TTC549 (cell line): Measurements from ENCODE around the gene OAF.
"Not testable (repeated sequence)": the region's sequence is repeated elsewhere in the genome, so short reads cannot be mapped to it uniquely, and the experiment has no call there.

ENCODE experiments used
- FAIRE-seq: peaks from 2 replicates; lab custom pipeline; 2012; peaks lifted over from hg19 to GRCh38; lab: Jason Lieb, UNC

OAF gene

DNA sequence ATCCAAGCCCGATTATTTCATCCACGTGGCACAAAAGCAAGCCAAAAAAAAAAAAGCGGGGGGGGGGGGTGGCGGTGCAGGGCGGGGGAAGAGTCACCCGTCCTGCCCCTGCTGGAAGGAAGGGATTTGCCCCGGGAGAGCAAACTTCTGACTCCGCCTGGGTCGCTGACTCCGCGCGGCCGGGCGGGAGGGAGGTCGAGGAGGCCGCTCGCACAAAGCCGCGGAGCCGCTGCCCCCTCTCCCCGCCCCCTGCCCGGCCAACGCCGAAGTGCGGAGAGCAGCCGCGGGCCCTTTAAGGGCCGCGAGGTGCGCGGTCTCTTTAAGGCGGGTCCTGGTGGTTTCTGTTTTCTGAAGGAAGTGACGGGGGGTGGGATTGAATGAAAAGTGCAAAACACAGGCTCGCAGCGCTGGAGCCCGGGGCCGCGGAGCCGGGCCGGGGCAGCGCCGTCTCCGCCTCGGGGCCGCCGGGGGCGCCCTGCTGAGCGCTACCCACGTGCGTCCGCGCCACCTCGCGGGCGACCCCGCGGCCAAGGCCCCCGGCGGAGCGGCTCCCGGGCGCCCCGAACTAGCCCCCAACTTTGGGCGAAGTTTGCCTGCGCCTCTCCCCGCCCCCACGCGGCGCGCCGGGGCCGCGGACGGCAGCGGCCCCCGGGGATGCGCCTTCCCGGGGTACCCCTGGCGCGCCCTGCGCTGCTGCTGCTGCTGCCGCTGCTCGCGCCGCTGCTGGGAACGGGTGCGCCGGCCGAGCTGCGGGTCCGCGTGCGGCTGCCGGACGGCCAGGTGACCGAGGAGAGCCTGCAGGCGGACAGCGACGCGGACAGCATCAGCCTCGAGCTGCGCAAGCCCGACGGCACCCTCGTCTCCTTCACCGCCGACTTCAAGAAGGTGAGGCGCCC lies at the start of gene OAF:
Gene OAF, plus strand, starts transcription at position 407 of the 896 bp plus-strand sequence. Its CDS starts 248 bp downstream, at position 655.
- no peak for FAIRE-seq

DNA sequence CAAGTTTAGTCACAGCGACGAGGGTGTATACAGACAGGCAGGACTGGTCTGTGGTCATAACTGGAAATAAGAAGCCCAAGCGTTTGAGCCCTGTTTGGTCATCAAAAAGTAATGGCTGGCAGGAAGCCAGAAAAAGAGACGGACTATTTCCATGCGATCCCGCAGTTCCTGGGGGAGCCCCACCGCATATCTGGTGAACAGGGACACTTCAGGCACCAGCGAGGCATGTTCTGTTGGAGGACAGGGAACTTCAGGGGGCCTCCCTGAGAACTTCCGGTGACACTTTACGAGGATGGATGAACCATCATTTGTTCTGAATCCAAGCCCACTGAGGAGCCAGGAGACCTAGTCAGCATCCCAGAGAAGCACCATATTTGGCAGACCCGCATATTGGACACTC lies 43.2 kb upstream of the OAF start:
- FAIRE-seq: no peak

DNA sequence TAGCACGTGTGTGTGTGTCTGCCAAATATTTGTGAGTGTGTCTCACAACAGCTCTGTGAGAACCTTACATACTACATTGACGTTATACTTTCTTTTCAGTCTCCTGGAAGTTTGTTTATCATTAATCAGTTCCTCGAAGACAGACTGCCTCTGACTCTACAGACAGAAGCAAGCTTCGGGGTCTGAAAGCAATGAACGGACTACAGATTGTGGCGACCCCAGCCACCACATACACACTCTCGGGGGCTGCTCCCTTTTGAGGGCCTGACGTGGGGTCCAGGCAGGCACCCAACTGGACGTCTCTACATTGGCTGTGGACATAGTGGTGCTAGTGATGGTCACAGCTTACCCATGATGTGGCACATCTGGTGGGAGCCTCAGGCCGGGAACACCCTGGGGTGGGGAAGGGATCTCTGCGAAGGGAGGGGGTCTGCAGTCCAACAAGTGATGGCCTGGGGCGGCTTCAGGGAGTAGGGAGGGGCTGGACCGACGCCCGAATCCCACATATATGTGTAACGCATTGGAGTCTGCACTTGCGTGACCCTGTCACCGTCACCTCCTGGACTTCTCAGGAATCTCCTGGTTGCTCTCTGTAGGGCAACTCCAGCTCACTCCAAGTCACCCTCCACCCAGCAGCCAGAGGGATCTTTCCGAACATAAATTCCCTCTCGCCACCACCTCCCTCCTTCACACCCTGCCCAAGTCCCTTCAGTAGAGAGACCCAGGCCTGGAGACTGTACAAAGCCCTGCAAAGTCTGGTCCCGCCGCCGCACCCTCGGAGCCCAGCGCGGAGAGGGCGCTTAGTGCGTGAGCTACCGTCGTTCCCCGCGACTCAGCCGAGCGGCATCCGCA lies 42.5 kb upstream of the OAF start:
- FAIRE-seq: no peak

DNA sequence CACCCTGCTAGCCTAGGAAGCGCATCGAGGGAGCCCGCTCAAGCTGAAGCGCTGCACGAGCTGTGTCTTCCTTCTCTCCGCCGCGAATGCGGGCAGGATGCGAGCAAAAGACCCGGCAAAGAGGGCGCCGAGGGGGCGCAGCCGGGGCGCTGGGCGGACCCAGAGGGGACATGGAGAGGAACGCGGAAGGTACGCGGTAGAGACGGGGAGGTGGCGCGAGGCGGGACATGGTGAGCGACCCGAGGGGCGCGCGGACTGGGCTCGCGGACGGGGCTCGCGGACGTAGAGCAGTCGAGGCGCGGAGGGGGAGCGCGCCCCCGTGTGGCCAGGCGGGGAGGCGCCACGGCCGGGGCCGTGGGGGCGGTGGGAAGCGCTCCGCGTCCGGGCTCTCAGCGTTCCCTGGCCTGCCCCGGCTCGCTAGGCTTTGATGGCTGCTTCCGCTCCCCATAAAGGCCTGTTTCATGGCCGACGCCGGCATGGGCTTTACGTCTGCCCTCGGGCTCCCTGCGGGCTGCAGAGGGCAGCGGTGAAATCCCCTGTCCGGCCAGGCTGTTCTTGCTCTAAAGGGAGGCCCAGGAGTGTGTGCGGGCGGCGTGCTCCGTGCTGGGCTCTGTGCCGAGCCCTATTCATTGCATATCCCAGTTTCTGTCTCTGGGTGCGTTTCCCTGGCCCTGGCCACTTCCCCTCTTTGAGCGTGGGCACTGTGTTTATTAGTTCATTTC lies 41.7 kb upstream of the OAF start:
- FAIRE-seq: no peak

DNA sequence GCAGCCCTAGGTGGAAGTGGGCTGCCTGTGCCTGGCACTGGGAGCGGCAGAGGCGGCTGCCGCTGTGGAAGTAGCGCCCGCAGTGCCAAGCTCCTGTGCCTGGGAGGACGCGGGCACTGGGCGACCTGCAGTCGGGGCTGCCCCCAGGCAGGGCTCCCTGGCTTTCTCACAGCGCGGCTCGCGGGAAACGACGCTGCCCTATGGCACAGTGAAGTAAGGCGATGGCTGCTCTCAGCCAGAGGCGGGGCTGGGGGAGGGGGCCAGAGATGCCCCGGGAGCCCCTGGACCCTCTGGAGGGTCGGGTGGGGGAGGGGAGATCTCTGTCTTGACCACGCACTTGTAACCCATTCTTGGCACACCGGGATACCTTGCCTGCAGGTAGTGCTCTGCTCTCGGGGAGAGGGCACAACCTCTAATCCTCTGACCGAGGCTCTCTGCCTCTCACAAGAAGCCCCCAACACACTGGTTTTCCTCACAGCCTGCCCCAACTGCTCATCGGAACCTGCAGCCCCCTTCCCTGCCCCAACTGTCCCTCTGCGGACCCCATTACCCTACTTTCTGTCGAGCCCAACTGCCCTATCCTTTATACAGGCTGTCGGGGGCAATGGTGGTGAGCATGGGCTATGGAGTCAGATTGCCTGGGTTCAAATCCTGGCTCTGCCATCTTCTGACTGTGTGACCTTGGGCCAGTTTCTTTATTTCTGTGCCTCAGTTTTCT lies 40.7 kb upstream of the OAF start:
- FAIRE-seq: no peak

DNA sequence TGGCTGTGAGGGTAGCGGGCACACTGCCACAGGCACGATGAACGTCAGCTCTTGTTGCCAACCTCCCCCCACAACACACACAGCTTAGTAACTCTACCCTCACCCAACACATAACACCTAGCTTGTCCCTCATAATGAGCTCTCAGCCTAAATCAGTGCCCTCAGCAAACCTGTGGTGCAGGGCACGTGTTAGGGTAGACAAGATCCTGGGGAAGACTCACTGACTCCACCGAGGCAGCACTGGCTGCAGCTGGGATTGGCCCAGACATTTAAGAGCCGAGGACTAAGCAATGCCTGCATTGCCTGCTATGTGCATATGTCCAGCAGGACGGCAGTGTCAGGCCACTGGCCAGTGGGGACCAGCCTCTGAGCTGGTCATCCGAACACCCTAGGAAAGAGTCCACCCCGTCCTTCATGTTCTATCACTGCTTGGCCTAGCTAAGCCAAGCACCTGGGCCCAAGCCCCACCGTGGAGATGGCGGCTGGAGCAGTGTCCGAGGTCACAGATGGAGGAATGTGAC lies 40.0 kb upstream of the OAF start:
- no peak for FAIRE-seq

DNA sequence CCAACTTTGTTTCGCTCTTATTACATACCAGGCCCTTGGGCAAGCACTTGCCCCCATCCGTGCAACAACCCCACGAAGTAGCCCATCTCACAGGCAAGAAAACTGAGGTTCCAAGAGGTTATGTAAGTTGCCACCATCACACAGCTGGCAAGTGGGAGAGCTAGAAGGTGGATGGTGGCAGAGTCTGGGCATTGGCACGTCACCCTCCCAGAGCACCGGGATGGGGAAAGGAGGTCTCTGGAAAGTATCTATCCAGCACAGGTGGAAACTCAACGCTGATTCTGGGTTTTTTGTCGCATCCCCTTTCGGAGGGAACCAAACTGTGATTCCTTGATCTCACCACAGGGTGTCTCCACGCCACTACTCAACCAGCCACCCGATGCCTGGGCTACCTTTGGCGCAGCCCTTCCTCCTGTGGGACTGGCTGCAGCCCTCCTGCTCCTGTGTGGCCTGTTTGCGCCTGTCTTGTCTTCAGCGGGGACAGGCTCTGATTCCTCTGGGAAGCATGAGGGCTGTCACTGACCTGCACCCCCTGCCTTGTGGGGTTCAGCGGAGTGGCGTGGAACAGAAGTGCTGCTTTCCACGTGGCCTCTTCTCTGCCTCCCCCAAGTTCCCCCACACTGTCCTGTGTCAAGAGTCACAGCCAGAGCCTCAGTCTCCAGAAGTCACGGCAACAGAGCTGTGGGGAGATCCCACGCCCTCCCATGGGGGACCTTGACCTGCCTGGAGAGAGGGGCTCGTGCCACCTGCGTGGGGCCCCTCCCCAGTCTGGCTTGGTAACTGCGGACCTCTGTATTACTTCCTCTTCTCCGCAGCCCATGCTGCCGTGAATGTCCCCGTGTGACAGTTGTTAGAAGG lies 38.5 kb upstream of the OAF start:
- FAIRE-seq: no peak

DNA sequence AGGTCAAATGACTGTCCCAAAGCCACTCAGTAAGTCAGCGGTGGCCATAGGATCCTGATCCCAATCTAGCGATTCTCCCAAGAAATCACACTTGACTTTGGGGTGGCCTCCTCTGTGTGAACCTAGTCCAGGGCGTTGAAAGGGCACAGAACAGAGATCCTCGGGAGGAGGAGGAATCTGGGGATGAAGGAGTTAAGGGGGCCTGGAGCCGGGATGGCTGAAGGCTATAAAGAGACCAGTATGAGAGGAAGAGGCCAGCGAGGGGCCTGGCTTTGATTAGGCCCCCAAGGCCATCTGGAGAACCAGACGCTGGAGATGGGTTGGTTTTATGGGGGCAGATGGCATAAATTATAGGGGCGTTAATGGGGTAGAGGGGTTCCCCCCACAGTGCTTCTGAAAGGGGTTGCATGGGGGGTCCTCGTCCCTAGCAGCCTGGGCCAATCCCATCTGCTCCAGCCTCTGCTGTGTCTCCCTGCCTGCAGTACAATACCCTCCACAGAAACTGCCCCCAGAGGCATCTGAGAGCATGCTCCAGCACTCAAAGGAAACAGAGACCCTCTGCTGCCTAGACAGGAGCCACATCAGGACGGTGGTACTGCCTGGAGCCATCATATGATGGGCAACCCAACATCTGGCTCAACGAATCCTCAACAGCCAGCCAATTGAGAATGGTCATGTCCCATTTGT lies 37.7 kb upstream of the OAF start:
- no peak for FAIRE-seq

DNA sequence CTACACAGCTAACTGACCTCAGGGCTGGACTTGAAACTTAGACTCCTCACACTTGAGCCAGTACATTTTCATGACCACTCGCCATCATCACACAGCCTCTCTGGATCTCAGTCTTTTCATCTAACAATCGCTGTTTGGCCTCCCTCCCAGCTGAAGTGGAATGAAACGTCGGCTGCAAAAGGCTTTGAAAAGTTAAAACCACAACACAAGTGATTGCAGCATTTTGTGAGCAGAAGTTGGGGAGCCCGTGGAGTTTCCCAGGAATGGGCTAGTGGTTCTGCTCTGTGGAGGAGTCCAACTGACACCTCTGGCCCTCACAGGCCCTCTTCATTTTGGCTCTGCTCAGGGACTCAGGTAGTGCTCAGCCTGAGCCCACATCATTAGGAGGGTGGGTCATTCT lies 37.0 kb upstream of the OAF start:
- no peak for FAIRE-seq

DNA sequence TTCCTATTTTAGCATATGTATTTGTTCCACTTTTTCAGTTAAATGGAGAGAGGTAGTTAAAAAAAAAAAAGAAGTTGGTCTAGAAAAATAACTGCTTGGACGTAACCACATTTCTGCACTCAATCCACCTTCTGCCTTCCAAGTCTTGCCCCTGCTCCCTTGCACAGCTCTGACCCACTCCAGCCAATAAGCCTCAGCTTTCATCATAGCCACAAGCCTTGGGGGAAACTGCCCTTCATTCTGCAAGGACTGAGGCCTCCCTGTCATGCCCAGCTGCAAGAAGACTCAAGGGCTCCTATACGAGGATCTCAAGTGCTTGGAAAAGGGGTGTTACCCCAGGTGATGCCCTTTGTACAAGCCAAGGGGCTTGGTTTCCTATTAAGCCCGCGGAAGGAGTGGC lies 36.0 kb upstream of the OAF start:
- FAIRE-seq: no peak

DNA sequence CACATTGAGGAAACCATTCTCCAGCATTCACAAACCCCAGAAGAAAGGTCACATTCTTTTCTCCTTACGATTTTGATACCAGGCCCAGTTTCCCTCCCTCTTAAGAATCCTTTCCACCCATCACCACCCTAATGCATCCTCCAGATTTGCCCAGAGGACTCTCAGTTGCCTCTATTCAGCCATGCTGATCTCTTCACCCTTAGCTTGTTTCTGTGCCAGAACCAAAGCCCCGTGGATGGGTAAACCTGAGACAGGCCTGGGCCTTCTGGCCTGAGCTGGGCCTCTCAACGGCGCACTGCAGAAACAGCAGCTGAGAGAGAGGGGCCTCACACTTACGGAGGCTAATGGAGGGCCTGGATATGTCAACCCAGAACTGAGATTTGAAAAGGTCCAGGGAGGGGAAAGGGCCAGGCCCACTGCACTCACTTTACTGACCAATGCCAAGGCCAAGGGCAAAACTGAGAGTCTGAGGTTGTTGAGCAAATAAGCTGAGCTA lies 32.2 kb upstream of the OAF start:
- FAIRE-seq: no peak

DNA sequence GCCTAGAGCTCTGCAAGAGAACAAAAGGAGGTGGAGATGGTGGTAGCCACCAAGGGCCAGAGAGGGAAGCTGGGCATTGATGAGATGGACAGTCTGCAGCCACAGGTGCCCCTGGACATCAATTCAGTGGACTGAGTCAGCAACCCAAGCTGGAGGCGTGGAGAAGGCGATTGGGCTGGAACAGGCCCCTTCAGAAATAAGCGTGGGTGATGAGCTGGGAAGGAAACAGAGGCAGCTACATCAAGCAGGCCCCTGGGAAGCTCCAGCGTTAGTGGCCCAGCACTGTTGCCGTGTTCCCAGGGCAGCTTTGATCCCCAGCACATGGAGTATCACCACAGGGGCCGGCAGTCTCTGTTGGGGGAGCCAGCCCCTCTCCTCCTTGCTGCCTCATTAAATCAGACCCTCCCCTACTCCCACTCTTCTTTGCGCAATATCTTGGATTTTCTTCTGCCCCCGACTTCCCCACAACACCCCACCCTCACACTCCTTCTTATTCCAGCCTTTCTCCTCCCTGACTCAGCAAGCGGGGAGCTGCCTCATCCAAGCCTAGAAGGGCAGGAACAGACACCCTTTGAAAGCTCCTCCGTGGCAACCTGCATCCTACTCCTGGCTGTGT lies 31.7 kb upstream of the OAF start:
- FAIRE-seq: no peak

DNA sequence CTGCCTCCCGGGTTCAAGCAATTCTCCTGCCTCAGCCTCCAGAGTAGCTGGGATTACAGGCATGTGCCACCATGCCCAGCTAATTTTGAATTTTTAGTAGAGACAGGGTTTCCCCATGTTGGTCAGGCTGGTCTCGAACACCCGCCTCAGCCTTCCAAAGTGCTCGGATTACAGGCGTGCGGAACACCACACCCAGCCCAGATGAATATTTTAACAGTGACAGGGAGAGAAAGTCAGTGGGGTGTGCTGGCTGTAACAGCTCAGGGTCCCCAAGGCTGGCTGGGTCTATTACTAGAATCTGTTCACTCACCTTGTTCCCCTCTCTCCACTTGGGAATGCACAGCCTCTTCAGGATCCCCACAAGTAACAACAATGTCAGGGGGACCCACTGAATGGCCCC lies 30.8 kb upstream of the OAF start:
- not testable (repeated sequence) for FAIRE-seq

DNA sequence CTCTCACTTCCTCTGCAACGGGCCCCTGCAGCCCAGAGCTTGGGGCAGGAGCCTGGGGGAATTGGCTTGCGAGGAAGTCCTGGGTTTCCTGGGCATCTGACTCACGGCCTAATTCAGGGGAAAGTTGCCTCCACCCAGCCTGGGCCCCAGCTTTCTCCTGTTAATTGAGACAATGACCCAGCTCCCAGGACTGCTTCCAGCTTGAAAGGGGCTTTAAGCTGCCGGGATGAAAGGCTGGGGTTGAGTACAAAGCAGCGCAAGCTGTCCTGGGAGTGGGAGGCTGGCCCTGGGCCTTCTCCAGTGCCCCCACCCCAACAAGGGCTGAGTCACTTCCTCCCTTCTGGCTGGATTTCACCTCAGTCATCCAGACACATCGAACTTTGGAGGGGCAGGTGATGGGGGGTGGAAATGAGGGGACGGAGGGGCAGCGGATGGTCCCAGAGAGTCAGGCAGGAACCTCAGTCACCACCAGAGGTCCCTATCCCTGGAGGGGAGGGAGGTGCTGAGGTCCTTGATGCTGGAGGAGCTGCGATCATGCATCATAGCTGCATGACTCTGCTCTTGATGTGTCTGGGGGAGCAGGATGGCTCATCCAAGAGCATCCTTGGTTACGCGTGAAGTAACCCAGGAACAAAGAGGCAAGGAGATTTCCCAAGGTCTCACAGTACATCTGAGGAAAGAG lies 30.1 kb upstream of the OAF start:
- FAIRE-seq: no peak

DNA sequence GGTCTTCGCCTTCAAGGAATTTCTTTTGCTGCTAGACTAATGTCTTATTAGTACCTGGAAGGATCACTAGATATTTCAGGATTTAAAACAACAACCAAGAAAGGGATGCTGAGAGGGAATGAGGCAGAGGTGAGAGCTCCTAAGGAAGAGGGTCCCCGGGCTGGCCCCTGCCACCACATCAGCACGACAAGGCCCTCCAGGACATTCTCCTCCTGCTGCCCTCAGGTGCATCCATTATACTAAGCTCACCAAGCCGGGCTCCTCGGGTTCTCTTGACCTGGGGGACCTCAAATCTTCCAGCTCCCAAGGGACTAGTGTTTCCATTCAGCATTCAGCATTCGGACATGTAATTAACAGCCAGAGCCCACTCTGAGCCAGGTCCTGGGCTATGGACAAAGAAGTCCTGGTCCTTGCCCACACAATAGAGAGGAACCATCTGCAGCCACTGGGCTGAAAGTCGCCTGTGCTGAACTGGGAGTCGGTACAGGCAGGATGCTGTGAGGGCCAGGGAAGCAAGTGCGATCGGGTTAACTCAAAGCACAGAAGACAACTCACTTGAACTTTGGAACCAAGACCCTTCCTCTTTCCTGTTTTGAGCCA lies 29.4 kb upstream of the OAF start:
- no peak for FAIRE-seq

DNA sequence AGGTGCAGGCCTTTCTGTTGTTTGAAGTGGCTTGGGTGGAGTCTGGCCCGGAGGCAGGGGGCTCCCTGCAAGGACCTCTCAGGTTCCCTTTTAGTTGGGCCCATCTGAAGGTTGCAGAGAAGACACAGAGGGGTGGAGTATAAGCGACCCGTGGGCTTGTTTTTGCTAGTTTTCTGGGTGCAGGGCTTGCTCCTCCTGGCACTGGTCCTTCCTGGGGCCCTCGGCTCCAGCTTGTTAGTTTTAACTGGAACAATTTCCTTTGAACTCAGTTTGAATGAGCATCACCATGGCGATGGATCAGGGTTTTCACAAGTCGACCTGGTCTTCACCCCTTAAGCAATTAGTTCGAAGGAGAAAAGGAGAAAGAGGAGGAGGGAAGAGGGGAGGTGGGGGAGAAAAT lies 28.5 kb upstream of the OAF start:
- no peak for FAIRE-seq

DNA sequence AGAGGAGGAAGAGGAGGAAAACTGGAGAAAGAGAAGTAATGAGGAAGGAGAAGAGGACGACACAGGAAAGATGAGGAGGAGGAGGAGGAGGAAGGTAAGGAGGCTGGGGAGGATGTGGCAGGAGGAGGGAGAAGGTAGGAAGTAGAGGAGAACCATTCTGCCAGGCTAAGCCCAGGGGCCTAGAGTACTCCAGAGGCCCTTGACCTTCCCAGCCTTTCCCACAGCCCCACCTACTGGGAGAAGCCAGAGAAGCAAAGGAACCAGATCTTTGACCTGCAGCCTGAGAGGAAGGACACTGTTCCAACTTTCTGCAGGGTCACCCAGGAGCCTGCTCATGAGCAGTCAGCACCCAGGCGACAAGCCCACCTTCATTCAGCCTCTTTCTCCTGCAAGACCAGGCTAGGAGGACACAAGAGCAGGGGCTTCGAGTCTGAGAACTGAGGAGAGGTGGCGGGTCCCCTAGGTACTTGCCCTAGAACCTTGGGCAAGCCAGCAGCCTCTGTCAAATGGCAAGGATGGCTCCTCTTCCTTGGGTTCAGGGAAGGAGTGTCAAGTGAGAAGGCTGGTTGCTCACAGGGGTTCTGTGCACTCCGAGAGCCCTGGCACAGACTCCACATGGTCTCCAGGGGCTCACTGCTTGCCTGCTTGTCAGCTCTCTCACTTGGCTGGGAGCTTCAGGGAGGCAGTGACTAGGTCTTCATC lies 27.9 kb upstream of the OAF start:
- FAIRE-seq: no peak

DNA sequence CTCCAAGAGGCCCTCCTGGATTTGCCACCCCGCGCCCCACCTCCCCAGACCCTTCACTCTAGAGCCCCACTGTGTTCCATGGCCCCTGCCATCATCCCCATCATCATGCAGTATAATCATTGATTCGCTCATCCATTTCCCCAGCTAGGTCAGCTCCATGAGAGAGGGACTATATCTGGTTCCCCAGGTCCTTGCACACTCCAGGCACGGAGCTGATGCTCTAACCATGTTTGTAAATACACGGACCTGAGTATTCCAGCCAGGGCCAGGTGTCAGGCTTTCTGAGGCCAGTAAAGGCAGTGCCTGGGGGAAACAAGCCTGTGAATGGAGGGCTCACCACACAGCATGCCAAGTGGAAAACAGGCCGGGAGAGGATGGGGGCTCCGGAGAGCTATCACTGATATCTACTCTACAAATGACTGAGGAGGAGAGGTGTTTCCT lies 27.1 kb upstream of the OAF start:
- no peak for FAIRE-seq
